IMR-90 (cell line): ENCODE results near the gene RNF146. TPM values are rescaled to one million over a fixed set of nuclear protein-coding genes. Genes with fewer than 3 reads are reported as not detected.

ENCODE experiments used
- ATAC-seq: fragments of 200-7000 bp; cut with Tn5 transposase; 2 replicates; pipeline ENCODE4 v1.9.1; 2020; ENCODE audit warnings: low read depth, mild to moderate bottlenecking, moderate library complexity
- BruUV-seq: library from RNA; stranded (reverse); fragments of 400-500 nt; replicated peaks from 2 replicates; lab custom pipeline; 2021; lab: Mats Ljungman, UMichigan
- CTCF ChIA-PET: fragments of 300-600 bp; formaldehyde crosslinking; extraction: SDS; loops from one replicate; lab custom pipeline; 2021; ENCODE audit warnings: antibody characterized with exemption; lab: Yijun Ruan, JAX
- POLR2A ChIA-PET: fragments of 300-600 bp; sonication (Branson Sonifier 250); formaldehyde crosslinking; loops from one replicate; lab custom pipeline; 2022; ENCODE audit warnings: antibody characterized with exemption; ENCODE audit not compliant: unreplicated experiment; lab: Charles Lee
- DNase-seq: peaks from one replicate; pipeline ENCODE4 v3.0.0; 2013
- H2AFZ ChIP-seq: replicated peaks from 2 replicates; pipeline ENCODE3; 2013; ENCODE audit warnings: low read length, mild to moderate bottlenecking; ENCODE audit not compliant: poor library complexity
- H2AK5ac ChIP-seq: 2 replicates; pipeline ENCODE4 v1.6.1; 2013; ENCODE audit warnings: low read depth, low read length, inconsistent platforms
- H2AK9ac ChIP-seq: replicated peaks from 2 replicates; pipeline ENCODE3; 2013; ENCODE audit warnings: mild to moderate bottlenecking, low read depth, low read length, moderate library complexity; ENCODE audit not compliant: poor library complexity
- H2BK120ac ChIP-seq: 2 replicates; pipeline ENCODE4 v1.6.1; 2013; ENCODE audit warnings: low read depth, low read length, inconsistent platforms
- H2BK15ac ChIP-seq: 3 replicates; pipeline ENCODE4 v1.6.1; 2013; ENCODE audit warnings: low read depth, low read length, inconsistent platforms
- H2BK20ac ChIP-seq: 2 replicates; pipeline ENCODE4 v1.6.1; 2013; ENCODE audit warnings: low read depth, mild to moderate bottlenecking, inconsistent platforms, low read length, moderate library complexity
- H2BK5ac ChIP-seq: 2 replicates; pipeline ENCODE4 v1.6.1; 2013; ENCODE audit warnings: mild to moderate bottlenecking, low read depth, low read length, inconsistent platforms; ENCODE audit not compliant: poor library complexity, severe bottlenecking
- H3K14ac ChIP-seq: replicated peaks from 2 replicates; pipeline ENCODE4 v1.6.1; 2013; ENCODE audit warnings: low read depth, low read length, inconsistent platforms
- H3K18ac ChIP-seq: 2 replicates; pipeline ENCODE4 v1.6.1; 2013; ENCODE audit warnings: low read depth, low read length, control low read depth
- H3K23ac ChIP-seq: 2 replicates; pipeline ENCODE4 v1.6.1; 2013; ENCODE audit warnings: low read depth, low read length, inconsistent platforms
- H3K27ac ChIP-seq: 2 replicates; pipeline ENCODE4 v1.5.1; 2013; ENCODE audit warnings: mild to moderate bottlenecking, control low read depth, low read length; ENCODE audit not compliant: insufficient read depth
- H3K27me3 ChIP-seq: 2 replicates; pipeline ENCODE4 v1.6.1; 2013; ENCODE audit warnings: low read length; ENCODE audit not compliant: control insufficient read depth, insufficient read depth
- H3K36me3 ChIP-seq: 2 replicates; pipeline ENCODE4 v1.6.1; 2013; ENCODE audit warnings: low read length, mixed read lengths; ENCODE audit not compliant: control insufficient read depth, insufficient read depth
- H3K4ac ChIP-seq: 2 replicates; pipeline ENCODE4 v1.6.1; 2013; ENCODE audit warnings: low read depth, low read length, inconsistent platforms
- H3K4me1 ChIP-seq: 2 replicates; pipeline ENCODE4 v1.6.1; 2013; ENCODE audit warnings: low read length, mixed read lengths; ENCODE audit not compliant: control insufficient read depth, insufficient read depth
- H3K4me2 ChIP-seq: 2 replicates; pipeline ENCODE4 v1.6.1; 2013; ENCODE audit warnings: low read depth, mild to moderate bottlenecking, control low read depth, low read length, moderate library complexity
- H3K4me3 ChIP-seq: 2 replicates; pipeline ENCODE4 v1.5.1; 2013; ENCODE audit warnings: low read depth, mild to moderate bottlenecking, control low read depth, low read length, moderate library complexity; ENCODE audit not compliant: insufficient read depth
- H3K56ac ChIP-seq: 2 replicates; pipeline ENCODE4 v1.6.1; 2013; ENCODE audit warnings: low read length, inconsistent platforms; ENCODE audit not compliant: insufficient read depth; ENCODE audit errors: extremely low read depth
- H3K79me1 ChIP-seq, 2 experiments: 2 replicates each; pipeline ENCODE4 v1.6.1; 2013; ENCODE audit warnings: low read length in 2 of 2, inconsistent platforms in 1 of 2, low read depth in 1 of 2
- H3K9ac ChIP-seq: 2 replicates; pipeline ENCODE4 v1.6.1; 2013; ENCODE audit warnings: low read depth, low read length, control low read depth
- H3K9me1 ChIP-seq: 2 replicates; pipeline ENCODE4 v1.6.1; 2013; ENCODE audit warnings: low read length, inconsistent platforms; ENCODE audit not compliant: insufficient read depth
- H3K9me3 ChIP-seq: 2 replicates; pipeline ENCODE4 v1.6.1; 2013; ENCODE audit warnings: low read length; ENCODE audit not compliant: control insufficient read depth, insufficient read depth
- H4K20me1 ChIP-seq: 2 replicates; pipeline ENCODE4 v1.6.1; 2013; ENCODE audit warnings: low read length, inconsistent platforms; ENCODE audit not compliant: insufficient read depth
- H4K5ac ChIP-seq: 2 replicates; pipeline ENCODE4 v1.6.1; 2013; ENCODE audit warnings: mild to moderate bottlenecking, low read depth, low read length, control low read depth
- H4K8ac ChIP-seq, 2 experiments: 2 replicates each; pipeline ENCODE4 v1.6.1; 2013; ENCODE audit warnings: low read depth in 2 of 2, low read length in 2 of 2, control low read depth in 1 of 2, inconsistent platforms in 1 of 2
- H4K91ac ChIP-seq: 2 replicates; pipeline ENCODE4 v1.6.1; 2013; ENCODE audit warnings: low read depth, low read length, inconsistent platforms; ENCODE audit not compliant: insufficient read depth
- CHD1 ChIP-seq: IDR thresholded peaks from 2 replicates; pipeline ENCODE4 v1.6.1; 2012; ENCODE audit warnings: low read depth, low read length, improper control_type of control experiment
- FOS ChIP-seq: fragments of 150-350 bp; IDR thresholded peaks from 2 replicates; pipeline ENCODE4 v1.6.1; 2016; ENCODE audit warnings: low read depth, low read length
- RAD21 ChIP-seq: IDR thresholded peaks from 2 replicates; pipeline ENCODE4 v1.6.1; 2012; ENCODE audit warnings: low read length, improper control_type of control experiment
- WGBS, 2 experiments: methylation state at CpG; one replicate each; pipeline versions ENCODE4 v1.1.5 to v1.1.7; 2013; ENCODE audit warnings: missing lambda C conversion rate in 2 of 2; ENCODE audit not compliant: insufficient read length in 1 of 2; ENCODE audit errors: extremely low coverage in 2 of 2; 5-methylcytosine and 5-hydroxymethylcytosine counted together
- dilution Hi-C: fragments of 300-500 bp; cut with HindIII; formaldehyde crosslinking; loops from one replicate; pipeline ENCODE4 v1.14.3; 2018; ENCODE audit warnings: low sequenced_read_pairs; ENCODE audit not compliant: unreplicated experiment
- in situ Hi-C: fragments of 300-500 bp; cut with MboI; formaldehyde crosslinking; loops from 3 replicates; pipeline ENCODE4 v1.14.3; 2019; ENCODE audit warnings: low sequenced_read_pairs, inconsistent platforms, mixed read lengths
- intact Hi-C: fragments of 100-400 bp; cut with micrococcal nuclease; formaldehyde crosslinking; loops from 2 replicates; pipeline ENCODE4 v1.10.0; 2022
- polyA plus RNA-seq, 3 experiments: library from polyadenylated mRNA; depleted of rRNA; stranded (reverse); fragments of >200 nt; gene quantifications; 2 replicates each; pipeline ENCODE4 v1.2.3, GENCODE V29; 2012; ENCODE audit warnings: low replicate concordance in 1 of 3
- total RNA-seq: library from RNA; depleted of rRNA; stranded (reverse); fragments of >200 nt; gene quantifications from 2 replicates; pipeline ENCODE4 v1.2.3, GENCODE V29; 2012

RNF146 gene
- total and polyA plus RNA-seq, 2 of the 4 experiments (the other 2 are of a cell fraction): 24.0 to 32.2 TPM

GRCh38 chr6:127273499-127273898, 6.8 kb downstream of the RNF146 start:
- Histone ChIP-seq H2AK9ac (no peak overlapping the region), H4K91ac (no peak overlapping the region), H2AFZ (no peak overlapping the region), H4K20me1 (peaks cover 72% of the 10 kb centered on the region), H4K8ac (no peak overlapping the region), H3K9ac (no peak overlapping the region), H3K23ac (no peak overlapping the region), H3K36me3 (no peaks in the 10 kb centered on the region), H3K79me1 (peaks cover 14 to 50% of the 10 kb centered on the region in 2 experiments), H4K5ac (no peak overlapping the region), H3K27ac (no peak overlapping the region), H3K18ac (no peak overlapping the region), H3K4me3 (no peak overlapping the region), H2BK120ac (no peak overlapping the region), H3K14ac (no peak overlapping the region), H2BK5ac (no peak overlapping the region), H3K4ac (no peak overlapping the region), H2BK15ac (no peak overlapping the region), H3K4me2 (no peak overlapping the region), H3K27me3 (no peaks in the 10 kb centered on the region), H3K9me1 (peaks cover 5% of the 10 kb centered on the region), H3K4me1 (peaks cover 2% of the 10 kb centered on the region; the same call in 1 of the 2 replicates), H2BK20ac (no peak overlapping the region), H2AK5ac (no peak overlapping the region), H3K56ac (no peak overlapping the region), H3K9me3 (no peaks in the 10 kb centered on the region)
- DNase-seq (no peak), ATAC-seq (no peak)
- dilution Hi-C loops: no loop called here
- POLR2A ChIA-PET: interaction anchor here (0.7 kb wide), 1 partner anchor 241 kb away, joined by 3 read pairs; no protein-coding TSS in a partner anchor
- no TSS peak for BruUV-seq
- intact Hi-C loops: no loop called here
- in situ Hi-C loops: no loop called here
- CTCF ChIA-PET: no interaction called here
- no CpG with 5 or more reads among the region's 2 CpGs for WGBS, 2 experiments
- TF ChIP-seq CHD1 (no peak), FOS (no peak), RAD21 (no peak)
